Mucosa of stomach (tissue), 1 donor: ENCODE data around the gene CD2BP2.
"Not testable (repeated sequence)": the region's sequence is repeated elsewhere in the genome, so short reads cannot be mapped to it uniquely, and the experiment has no call there.

Source experiments
- H3K27me3 ChIP-seq: one replicate; pipeline ENCODE4 v1.7.0; 2013; ENCODE audit warnings: mild to moderate bottlenecking, low read length; ENCODE audit not compliant: control insufficient read depth, insufficient read depth
- H3K36me3 ChIP-seq: one replicate; pipeline ENCODE4 v1.7.0; 2013; ENCODE audit warnings: low read length; ENCODE audit not compliant: control insufficient read depth, insufficient read depth
- H3K4me1 ChIP-seq: one replicate; pipeline ENCODE4 v1.7.0; 2013; ENCODE audit warnings: mild to moderate bottlenecking, low read length; ENCODE audit not compliant: control insufficient read depth, insufficient read depth
- H3K4me3 ChIP-seq: one replicate; pipeline ENCODE4 v1.7.0; 2013; ENCODE audit warnings: low read length
- H3K9ac ChIP-seq: one replicate; pipeline ENCODE4 v1.7.0; 2013; ENCODE audit warnings: mild to moderate bottlenecking, low read length, moderate library complexity
- H3K9me3 ChIP-seq: one replicate; pipeline ENCODE4 v1.7.0; 2013; ENCODE audit warnings: mild to moderate bottlenecking, low read length, moderate library complexity; ENCODE audit not compliant: control insufficient read depth
- donor health status: Pancreatic carcinoma.

The CD2BP2 gene

DNA sequence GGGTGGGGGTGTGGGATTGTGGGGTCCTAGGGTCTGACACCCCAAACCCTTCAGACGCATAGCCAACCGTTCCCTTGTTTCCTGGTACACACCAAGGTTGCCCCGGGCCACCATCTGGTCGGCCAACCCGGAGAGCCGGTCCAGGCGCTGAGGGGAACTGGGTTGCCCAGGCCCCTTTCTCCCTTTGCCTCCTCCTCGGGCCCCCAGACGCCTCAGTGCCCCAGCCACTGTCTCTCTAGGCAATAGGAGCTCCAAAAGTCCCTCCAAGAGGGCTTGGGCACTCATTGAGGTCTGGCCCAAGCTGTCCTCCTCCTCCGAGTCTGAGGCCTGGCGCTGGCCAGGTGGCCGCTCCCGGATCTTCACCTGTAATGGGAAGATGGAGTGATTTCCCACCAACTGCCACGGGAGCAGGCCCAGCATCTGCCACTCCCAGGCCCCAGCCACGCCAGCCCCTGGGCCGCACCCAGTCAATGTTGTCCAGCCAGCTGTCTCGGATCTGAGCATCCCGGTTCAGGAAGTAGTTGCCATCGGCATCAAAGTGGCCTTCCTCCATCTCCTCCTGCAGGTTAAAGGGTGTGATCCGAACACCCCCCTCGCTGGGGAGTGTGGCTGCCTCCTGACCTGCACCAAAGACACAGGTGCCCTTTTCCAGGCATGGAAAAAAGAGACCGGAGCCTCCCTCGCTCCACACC is 1.5 kb downstream of the CD2BP2 start:
- Histone ChIP-seq H3K36me3 (peaks cover 30% of the 10 kb centered on the region), H3K9me3 (no peaks in the 10 kb centered on the region), H3K27me3 (no peaks in the 10 kb centered on the region), H3K9ac (peak overlapping the region; percentile 88), H3K4me3 (no peak overlapping the region), H3K4me1 (peaks cover 52% of the 10 kb centered on the region)

DNA sequence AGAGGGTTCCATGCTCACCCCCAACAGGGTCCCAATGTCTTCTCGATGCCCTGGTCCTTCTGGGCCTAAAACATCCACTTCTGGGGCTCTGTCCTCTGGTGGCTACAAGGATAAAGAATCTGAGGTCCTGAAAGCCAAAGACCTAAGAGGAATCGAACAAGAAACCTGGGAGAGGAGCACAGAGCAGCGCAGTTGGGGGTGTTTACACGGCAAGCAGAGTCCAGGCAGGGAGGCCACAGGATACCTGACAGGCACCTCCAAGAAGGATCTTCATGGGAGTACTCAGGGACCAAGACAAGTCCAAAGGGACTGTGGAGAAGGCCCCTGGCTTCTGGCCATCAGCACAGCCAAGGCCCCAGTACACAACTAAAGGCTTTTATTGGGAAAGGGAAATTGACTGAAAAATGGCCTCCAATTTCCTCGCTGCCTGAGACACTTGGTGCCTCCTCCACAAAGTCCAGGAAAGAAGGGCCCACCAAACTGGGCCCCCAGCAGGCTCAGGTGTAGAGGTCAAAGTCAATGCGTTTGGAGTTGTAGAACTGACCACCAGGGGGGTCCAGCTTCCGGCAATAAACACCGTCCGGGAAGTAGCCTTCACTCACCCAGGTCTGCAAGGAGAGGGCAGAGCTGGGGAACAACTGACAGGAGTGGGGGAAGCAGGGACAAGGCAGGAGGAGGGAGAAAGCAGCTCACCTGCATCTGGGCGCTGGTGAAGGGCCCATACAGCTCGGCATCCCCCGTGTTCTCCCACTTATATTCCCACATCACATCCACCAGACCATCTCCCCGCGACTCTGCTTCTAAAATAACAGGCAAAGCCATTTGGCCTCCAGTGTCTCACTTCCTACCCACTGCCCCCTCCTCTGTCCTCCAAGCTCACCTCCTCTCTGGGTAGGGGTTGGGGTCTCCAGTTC is 2.4 kb downstream of the CD2BP2 start:
- peaks cover 52% of the 10 kb centered on the region for H3K4me1 ChIP-seq
- no peak overlapping the region for H3K9ac ChIP-seq
- no peaks in the 10 kb centered on the region for H3K27me3 ChIP-seq
- H3K9me3 ChIP-seq: no peaks in the 10 kb centered on the region
- H3K36me3 ChIP-seq: peaks cover 24% of the 10 kb centered on the region
- H3K4me3 ChIP-seq: no peak overlapping the region

DNA sequence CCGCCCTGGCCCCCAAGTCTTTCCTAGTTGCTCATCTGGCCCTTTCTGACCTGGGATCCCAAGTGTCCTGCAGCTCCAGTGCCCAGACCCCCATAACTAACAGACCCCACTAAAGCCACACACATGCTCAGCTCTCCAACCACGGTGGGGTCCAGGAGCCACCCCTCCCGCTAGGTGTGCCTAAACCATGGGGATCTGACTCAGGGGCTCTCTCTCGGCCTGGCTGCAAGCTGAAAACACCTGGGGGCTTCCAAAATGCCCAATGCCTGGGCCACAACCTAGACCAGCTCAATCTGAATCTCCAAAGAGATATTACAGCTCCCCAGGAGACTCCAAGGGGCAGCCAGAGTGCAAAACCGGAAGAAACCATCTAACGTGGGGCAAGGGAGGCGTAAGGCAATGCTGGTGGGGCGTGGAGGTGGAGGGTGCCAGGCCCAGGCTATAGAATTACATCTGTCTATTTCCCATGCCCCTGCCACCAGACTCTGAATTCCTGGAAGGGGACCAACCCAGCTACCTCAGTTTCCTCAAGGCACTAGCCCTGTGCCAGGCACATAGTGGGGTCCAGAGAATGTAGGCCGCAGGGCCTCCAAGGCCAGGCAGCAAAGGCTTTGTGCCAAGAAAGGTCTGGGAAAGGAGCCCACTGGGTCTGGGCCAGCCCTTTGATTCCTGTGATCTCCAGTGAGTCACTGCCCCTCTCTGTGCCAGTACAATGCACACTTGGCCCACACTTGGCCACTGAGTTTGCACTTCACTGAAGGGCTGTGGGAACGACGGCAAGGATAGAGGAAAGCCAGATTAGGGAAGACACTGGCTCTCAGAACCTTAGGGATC is 3.3 kb downstream of the CD2BP2 start:
- no peaks in the 10 kb centered on the region for H3K9me3 ChIP-seq
- H3K4me1 ChIP-seq: peaks cover 46% of the 10 kb centered on the region
- peaks cover 16% of the 10 kb centered on the region for H3K36me3 ChIP-seq
- H3K4me3 ChIP-seq: no peak overlapping the region
- H3K27me3 ChIP-seq: no peaks in the 10 kb centered on the region
- H3K9ac ChIP-seq: no peak overlapping the region

GRCh38 chr16:30351001-30351441 is 4.1 kb downstream of the CD2BP2 start:
- H3K4me3 ChIP-seq: no peak overlapping the region
- H3K36me3 ChIP-seq: peaks cover 16% of the 10 kb centered on the region
- no peaks in the 10 kb centered on the region for H3K27me3 ChIP-seq
- peaks cover 38% of the 10 kb centered on the region for H3K4me1 ChIP-seq
- H3K9me3 ChIP-seq: no peaks in the 10 kb centered on the region
- H3K9ac ChIP-seq: no peak overlapping the region

GRCh38 chr16:30350134-30350871 is 4.8 kb downstream of the CD2BP2 start:
- Histone ChIP-seq H3K36me3 (peaks cover 16% of the 10 kb centered on the region), H3K4me1 (peaks cover 31% of the 10 kb centered on the region), H3K9me3 (no peaks in the 10 kb centered on the region), H3K27me3 (no peaks in the 10 kb centered on the region), H3K9ac (no peak overlapping the region), H3K4me3 (no peak overlapping the region)

DNA sequence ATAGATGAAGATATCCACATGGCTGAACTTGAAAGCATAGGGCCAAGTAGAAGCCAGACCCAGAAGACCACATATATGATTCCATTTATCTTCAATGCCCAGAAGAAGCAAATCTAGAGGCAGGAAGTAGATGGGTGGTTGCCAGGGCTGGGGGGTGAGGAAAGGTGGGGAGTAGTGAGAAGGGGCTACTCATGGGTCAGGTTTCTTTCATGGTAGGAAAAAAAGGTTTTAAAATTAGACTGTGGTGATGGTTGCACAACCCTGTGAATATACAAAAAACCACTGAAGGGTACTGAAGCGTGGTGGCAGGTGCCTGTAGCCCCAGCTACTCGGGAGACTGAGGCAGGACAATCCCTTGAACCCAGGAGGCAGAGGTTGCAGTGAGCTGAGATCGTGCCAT is 5.4 kb downstream of the CD2BP2 start:
- Histone ChIP-seq H3K36me3 (peaks cover 16% of the 10 kb centered on the region), H3K9ac (no peak overlapping the region), H3K27me3 (no peaks in the 10 kb centered on the region), H3K4me3 (no peak overlapping the region), H3K4me1 (peaks cover 31% of the 10 kb centered on the region), H3K9me3 (no peaks in the 10 kb centered on the region)

- peaks cover 26% of the 10 kb centered on the region for H3K4me1 ChIP-seq
- no peak overlapping the region for H3K4me3 ChIP-seq
- H3K27me3 ChIP-seq: no peaks in the 10 kb centered on the region
- H3K9me3 ChIP-seq: no peaks in the 10 kb centered on the region
- no peak overlapping the region for H3K9ac ChIP-seq
- H3K36me3 ChIP-seq: peaks cover 16% of the 10 kb centered on the region
Observed at GRCh38 chr16:30348929-30349328, 6.2 kb downstream of the CD2BP2 start.

DNA sequence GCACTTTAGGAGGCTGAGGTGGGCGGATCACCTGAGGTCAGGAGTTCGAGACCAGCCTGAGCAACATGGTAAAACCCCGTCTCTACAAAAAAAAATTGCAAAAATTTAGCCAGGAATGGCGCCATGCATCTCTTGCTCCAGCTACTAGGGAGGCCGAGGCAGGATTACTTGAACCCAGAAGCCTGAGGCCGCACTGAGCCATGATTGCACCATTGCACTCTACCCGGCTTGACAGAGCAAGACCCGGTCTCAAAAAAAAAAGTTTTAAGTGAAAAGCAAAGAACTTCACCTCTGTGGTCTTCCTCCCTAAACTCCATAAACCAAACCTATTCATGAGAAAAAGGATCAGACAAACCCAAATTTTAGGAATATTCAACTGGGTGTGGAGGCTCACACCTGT is 7.0 kb downstream of the CD2BP2 start:
- H3K9me3 ChIP-seq: no peaks in the 10 kb centered on the region
- H3K9ac ChIP-seq: no peak overlapping the region
- H3K36me3 ChIP-seq: peaks cover 9% of the 10 kb centered on the region
- H3K4me1 ChIP-seq: peaks cover 18% of the 10 kb centered on the region
- H3K27me3 ChIP-seq: no peaks in the 10 kb centered on the region
- H3K4me3 ChIP-seq: no peak overlapping the region

- H3K9me3 ChIP-seq: no peaks in the 10 kb centered on the region
- H3K36me3 ChIP-seq: peaks cover 6% of the 10 kb centered on the region
- H3K27me3 ChIP-seq: no peaks in the 10 kb centered on the region
- peaks cover 2% of the 10 kb centered on the region for H3K4me1 ChIP-seq
- H3K4me3 ChIP-seq: no peak overlapping the region
- no peak overlapping the region for H3K9ac ChIP-seq
Observed at GRCh38 chr16:30346286-30346685, 8.8 kb downstream of the CD2BP2 start.

GRCh38 chr16:30343491-30343820 is 11.7 kb downstream of the CD2BP2 start:
- H3K4me1 ChIP-seq, H3K9me3 ChIP-seq, H3K27me3 ChIP-seq, H3K4me3 ChIP-seq, H3K9ac ChIP-seq, H3K36me3 ChIP-seq: not testable (repeated sequence)

- no peaks in the 10 kb centered on the region for H3K4me1 ChIP-seq
- no peaks in the 10 kb centered on the region for H3K9me3 ChIP-seq
Observed at GRCh38 chr16:30342751-30343490, 12.2 kb downstream of the CD2BP2 start.

More at GRCh38 chr16:30342751-30343490, 12.2 kb downstream of the CD2BP2 start:
- Histone ChIP-seq H3K4me3 (no peak overlapping the region), H3K36me3 (no peaks in the 10 kb centered on the region), H3K27me3 (no peaks in the 10 kb centered on the region), H3K9ac (no peak overlapping the region)
